Effector CD4-positive, alpha-beta T cell (primary cell): Measurements from ENCODE around the gene TM9SF3.
"Not testable (repeated sequence)": the region's sequence is repeated elsewhere in the genome, so short reads cannot be mapped to it uniquely, and the experiment has no call there.

Experiments used
- DNase-seq: peaks from one replicate; pipeline ENCODE4 v3.0.0-alpha.2; 2020

Gene TM9SF3

GRCh38 chr10:96598846-96599245 lies 12.0 kb upstream of the TM9SF3 start:
- no peak for DNase-seq

DNA sequence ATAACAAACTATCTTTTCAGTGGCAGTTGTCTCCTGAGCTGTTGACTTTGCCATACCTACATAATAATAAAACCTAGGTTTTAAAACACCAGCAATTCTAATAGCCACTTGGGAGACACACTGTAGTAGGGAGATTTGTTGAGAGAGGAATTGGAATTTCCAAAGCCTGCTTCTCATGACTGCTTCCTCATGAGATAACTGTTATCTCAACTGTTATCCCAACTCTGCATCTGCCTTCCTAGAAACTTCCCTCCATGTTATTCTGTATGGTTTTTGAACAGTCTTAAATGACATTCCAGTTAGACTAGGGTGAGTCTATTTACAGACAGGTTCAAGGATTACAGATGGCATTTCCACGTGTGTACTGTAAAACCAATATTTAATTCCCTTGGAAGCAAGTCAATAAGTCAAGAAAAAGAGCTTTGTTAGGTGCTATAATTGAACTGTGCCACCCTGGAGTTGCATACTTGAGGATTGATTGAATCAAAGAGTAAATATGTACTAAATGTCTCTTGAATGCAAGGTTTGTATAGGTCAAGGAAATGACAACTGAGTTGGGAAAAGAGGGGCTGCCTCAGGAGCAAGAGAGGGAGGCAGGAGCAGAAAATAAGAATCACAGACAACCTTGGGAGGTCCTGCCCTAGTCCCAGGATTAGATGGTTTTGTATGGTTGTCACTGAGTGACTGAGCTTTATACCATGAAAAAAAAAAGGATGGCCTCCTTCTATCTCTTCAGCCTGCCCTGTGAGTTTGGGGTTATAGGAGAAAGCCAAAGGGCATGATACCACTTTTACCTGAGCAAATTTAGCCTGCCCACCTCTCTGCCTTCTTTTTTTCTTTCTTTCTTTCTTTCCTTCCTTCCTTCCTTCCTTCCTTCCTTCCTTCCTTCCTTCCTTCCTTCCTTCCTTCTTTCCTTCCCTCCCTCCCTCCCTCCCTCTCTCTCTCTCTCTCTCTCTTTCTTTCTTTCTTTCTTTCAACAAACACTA lies 9.9 kb upstream of the TM9SF3 start:
- no peak for DNase-seq

- no peak for DNase-seq
Measured at GRCh38 chr10:96595741-96596140, 8.9 kb upstream of the TM9SF3 start.

- no peak for DNase-seq
Measured at GRCh38 chr10:96591946-96592345, 5.1 kb upstream of the TM9SF3 start.

DNA sequence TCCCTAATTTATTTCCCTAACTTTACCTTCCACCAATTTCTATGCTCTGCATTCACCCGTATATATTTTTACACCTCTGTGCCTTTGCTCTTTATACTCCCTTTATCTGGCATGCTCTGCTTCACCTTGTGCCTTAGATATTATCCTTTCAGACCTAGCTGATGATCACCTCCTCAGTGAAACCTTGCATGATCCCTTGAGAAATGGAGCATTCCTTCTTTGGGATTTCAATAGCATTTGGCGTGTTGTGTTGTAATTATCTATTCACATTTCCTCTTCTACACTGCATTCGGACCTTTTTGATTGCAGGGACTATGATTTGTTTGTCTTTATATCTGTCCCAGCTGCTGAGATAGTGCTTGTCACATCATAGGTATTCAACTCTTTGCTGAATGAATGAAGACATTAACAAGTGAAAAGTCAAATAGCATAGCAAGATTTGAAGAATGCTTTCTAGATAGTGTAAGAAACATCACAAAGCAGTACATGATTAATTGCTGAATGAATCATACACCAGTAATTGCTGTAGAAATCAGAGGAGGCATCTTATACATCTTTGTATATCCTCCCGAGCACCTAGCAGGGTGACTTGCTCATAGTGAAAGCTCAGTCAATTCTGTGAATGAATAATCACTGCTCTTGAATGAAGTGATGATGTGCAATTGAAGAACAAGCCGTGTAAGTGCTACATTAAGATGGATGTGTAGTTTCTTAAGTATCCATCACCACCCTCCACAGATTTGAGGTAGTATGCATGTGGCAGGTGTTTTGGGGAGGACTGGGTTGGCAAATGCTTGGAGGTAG lies 2.0 kb upstream of the TM9SF3 start:
- no peak for DNase-seq

DNA sequence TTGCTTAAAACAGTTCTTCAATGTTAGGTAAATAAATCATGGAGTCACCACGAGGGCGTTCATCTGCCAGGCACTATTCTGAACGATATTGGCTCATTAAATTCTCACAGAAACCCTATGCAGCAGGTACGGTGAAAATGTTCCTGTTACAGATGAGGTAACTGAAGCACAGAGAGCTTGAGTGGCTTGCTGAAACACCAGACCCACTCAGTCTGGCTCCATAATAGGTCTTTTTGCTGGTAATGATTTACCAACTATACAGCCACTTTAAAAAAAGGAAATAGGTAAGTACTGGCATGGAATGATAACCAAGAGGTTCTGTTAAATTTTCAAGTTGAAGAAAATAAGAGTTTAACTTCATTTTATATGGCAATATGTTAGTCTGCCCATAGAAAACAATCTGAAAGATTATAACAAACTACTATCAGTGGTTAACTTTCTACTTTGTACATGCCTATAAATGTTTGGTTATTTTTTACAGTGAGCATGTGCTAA lies 1.3 kb upstream of the TM9SF3 start:
- DNase-seq, result no peak

DNA sequence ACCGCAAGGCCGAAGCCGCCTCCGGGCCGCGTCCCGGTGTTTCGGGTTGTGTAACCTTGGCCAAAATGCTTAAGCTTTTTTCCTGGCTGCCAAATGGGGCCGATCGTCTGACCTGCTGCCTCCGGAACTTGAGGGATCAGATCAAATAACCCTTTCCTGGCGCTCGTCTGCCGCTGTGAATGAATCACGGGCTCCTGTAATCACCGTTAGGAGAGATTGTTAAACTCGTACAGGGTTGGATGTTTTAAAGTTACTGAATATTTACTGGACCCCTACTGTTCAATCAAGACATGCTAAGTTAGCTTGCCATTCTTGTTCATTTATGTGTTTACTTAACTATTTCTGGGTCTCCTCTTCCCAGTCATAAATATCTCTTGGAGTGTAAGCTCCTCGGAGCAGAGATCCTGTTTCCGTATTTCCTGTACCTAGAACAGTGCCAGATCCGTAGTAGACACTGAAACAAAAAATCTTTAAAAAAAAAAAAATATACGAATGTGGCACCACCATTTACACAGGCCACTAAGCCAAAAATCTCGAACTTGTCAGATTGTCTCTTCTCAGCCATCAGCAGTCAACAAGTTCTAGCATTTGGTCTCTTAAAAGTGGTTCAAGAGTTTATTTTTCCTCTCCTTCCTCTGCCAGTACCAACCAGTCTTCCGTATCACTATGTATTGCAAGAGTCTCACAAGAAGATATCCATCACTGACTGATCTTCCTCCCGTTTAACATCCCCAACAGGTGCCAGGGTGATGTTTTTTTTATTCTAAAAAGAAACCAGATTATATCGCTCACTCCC lies 650 bp upstream of the TM9SF3 start:
- DNase-seq, result peak; percentile 52

GRCh38 chr10:96585736-96586418 lies 935 bp downstream of the TM9SF3 start:
- DNase-seq, result no peak

GRCh38 chr10:96584474-96584873 lies 2.3 kb downstream of the TM9SF3 start:
- no peak for DNase-seq

DNA sequence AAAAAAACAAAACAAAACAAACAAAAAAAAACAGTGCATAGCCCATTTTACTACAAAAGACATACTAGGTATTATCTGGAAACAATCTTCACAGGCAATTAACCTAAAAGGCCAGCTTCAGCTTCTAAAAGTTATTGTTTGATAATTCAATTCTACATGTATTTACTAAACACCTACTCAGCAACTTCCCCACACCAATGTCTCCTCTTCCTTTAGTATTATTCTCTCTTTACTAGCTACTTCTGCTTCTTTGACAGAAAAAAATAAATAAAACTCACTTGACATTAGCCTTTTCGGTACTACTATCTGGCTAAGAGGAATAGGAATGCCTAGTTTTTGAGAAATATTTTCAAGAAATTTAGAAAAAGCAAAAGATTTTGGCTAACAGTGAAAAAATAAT lies 2.8 kb downstream of the TM9SF3 start:
- DNase-seq, result no peak

- DNase-seq, result no peak
Measured at GRCh38 chr10:96579133-96579532, 7.7 kb downstream of the TM9SF3 start.

GRCh38 chr10:96578633-96579032 lies 8.2 kb downstream of the TM9SF3 start:
- no peak for DNase-seq

- no peak for DNase-seq
Measured at GRCh38 chr10:96578022-96578421, 8.8 kb downstream of the TM9SF3 start.

- no peak for DNase-seq
Measured at GRCh38 chr10:96577069-96577468, 9.7 kb downstream of the TM9SF3 start.

DNA sequence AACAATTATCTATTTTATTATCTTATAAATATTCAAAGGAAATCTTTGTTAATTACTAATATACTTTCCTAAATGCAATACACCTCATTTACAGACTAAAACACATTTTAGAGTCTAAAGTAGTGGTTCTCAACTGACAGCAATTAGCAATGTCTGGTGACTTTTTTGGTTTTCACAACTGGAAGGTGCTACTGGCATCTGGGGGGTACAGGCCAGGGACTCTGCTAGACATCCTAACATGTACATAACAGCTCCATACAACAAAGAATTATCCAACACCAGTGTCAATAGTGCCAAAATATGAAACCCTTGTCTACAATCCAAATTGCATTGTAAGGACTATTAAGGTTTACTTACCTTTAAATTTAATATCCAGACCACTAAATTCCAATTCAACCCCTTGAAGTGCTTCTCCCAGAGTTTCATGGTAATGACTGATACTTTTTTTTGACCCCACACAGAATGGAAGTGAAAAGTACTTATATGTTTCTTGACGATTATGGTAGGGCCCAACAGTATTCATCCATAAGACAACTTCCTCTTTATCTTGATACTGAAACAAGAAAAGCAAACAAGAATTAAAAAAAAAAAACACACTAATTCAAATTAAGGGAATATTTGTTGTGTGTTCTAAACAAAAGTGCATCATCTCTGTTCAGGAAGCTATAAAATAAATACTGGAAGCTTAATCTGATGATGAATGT lies 10.4 kb downstream of the TM9SF3 start:
- no peak for DNase-seq

- not testable (repeated sequence) for DNase-seq
Measured at GRCh38 chr10:96574564-96574963, 12.2 kb downstream of the TM9SF3 start.

- DNase-seq, result no peak
Measured at GRCh38 chr10:96573036-96573435, 13.8 kb downstream of the TM9SF3 start.

DNA sequence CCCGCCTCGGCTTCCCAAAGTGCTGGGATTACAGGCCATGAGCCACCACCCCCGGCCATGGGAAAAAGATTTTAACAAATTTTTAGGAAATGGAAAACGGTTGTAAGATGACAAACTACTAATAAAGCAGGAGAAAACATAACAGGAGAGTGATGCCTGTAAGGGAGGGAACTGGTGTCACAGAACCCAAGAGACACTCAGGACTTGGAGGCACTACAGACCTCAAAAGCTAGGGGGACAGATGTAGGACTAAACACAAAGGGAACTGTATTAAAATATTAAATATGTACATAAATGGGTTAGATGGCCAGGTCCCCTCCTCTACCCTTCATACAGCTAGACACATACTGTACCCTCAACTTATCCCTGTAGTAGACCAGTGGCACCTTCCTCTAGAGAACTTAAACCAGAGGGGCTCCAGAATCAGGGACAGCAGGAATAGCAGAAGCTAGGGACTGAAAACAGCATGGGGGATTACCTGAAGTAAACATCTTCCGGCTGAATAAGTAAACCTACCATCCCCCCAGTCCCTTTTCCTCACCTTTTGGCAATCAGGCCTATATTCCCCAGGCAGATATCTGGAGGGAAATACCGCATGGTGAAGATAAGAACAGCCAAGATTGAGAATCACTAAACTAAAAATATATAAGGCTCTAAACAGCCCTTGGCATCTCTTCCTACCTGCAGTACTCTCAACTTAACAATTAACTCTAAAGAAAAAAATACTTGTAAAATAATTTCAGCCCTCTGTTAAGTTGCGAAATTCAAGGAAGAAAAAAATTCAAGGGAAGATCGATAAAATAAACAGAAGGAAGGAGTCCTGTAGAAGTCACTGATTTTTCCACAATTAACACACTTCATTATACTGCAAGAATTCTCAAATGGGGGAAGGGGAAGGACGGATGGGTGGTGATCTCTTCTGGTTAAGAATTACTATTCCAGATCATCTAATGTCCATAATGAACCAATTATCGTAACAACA lies 15.5 kb downstream of the TM9SF3 start:
- DNase-seq, result no peak

DNA sequence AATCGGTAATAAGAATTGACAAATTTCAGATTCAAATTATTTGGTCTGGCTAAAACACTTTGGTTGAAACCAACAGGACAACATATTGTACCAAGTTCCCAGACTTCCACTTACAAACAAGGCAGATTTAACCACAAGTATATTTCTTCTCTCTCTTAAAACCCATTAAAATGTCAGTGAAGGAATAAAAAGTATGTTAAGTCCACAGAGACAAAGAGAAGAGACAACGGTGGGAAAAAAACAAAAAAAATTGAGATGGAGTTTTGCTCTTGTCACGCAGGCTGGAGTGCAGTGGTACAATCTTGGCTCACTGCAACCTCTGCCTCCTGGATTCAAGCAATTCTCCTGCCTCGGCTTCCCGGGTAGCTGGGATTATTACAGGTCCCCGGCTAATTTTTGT lies 16.3 kb downstream of the TM9SF3 start:
- no peak for DNase-seq

GRCh38 chr10:96568402-96568801 lies 18.4 kb downstream of the TM9SF3 start:
- no peak for DNase-seq
